GM12878 (cell line): Measurements from ENCODE around the gene PRSS8. TPM values are rescaled to one million over a fixed set of nuclear protein-coding genes. Genes with fewer than 3 reads are reported as not detected.

Experiments
- ATAC-seq: fragments of 200-7000 bp; cut with Tn5 transposase; 3 replicates; pipeline ENCODE4 v1.9.1; 2020; ENCODE audit warnings: mild to moderate bottlenecking, moderate library complexity
- BruUV-seq: library from RNA; stranded (reverse); fragments of 400-500 nt; replicated peaks from 2 replicates; lab custom pipeline; 2021; lab: Mats Ljungman, UMichigan
- CTCF ChIA-PET: fragments of 300-600 bp; sonication (Branson Sonifier 250); formaldehyde crosslinking; extraction: SDS; loops from one replicate; lab custom pipeline; 2021; ENCODE audit warnings: inconsistent platforms; lab: Yijun Ruan, JAX
- POLR2A ChIA-PET: fragments of 350-600 bp; formaldehyde crosslinking; extraction: SDS; loops from one replicate; lab custom pipeline; 2021; ENCODE audit warnings: inconsistent platforms; lab: Charles Lee
- RAD21 ChIA-PET: fragments of 300-600 bp; sonication (Branson Sonifier 250); formaldehyde crosslinking; loops from one replicate; lab custom pipeline; 2023; ENCODE audit warnings: antibody characterized with exemption; ENCODE audit not compliant: unreplicated experiment; lab: Charles Lee
- SMC1A ChIA-PET: fragments of 300-600 bp; sonication (Branson Sonifier 250); formaldehyde crosslinking; loops from one replicate; lab custom pipeline; 2023; ENCODE audit not compliant: unreplicated experiment, uncharacterized antibody; lab: Charles Lee
- DNase-seq: peaks from one replicate; pipeline ENCODE4 v3.0.0-alpha.2; 2011; ENCODE audit warnings: low read depth, low spot score
- FAIRE-seq: peaks from 3 replicates; lab custom pipeline; 2011; peaks lifted over from hg19 to GRCh38; lab: Jason Lieb, UNC
- H2AFZ ChIP-seq: 2 replicates; pipeline ENCODE4 v1.6.0; 2011; ENCODE audit warnings: low read depth, low read length, control low read depth; ENCODE audit not compliant: control insufficient read depth
- H3K27ac ChIP-seq: 2 replicates; pipeline ENCODE4 v1.5.1; 2011; ENCODE audit warnings: control low read depth; ENCODE audit not compliant: control insufficient read depth, insufficient read depth
- H3K27me3 ChIP-seq, 2 experiments: replicated peaks in 1 of 2; 2 replicates each; pipeline versions ENCODE4 v1.6.0 to v1.6.1; 2011; ENCODE audit warnings: low read length in 1 of 2; ENCODE audit not compliant: control insufficient read depth in 2 of 2, insufficient read depth in 2 of 2
- H3K36me3 ChIP-seq, 2 experiments: 2 replicates each; pipeline ENCODE4 v1.5.1; 2011; ENCODE audit warnings: low read length in 1 of 2; ENCODE audit not compliant: control insufficient read depth in 2 of 2, insufficient read depth in 2 of 2
- H3K4me1 ChIP-seq: 2 replicates; pipeline ENCODE4 v1.6.1; 2011; ENCODE audit warnings: mild to moderate bottlenecking, low read length, moderate library complexity, mixed read lengths; ENCODE audit not compliant: control insufficient read depth, insufficient read depth
- H3K4me2 ChIP-seq: 2 replicates; pipeline ENCODE4 v1.6.0; 2011; ENCODE audit warnings: control low read depth; ENCODE audit not compliant: control insufficient read depth, insufficient read depth
- H3K4me3 ChIP-seq: fragments of 200-600 bp; sonication (generic); 2 replicates; pipeline ENCODE4 v1.5.1; 2016
- H3K79me2 ChIP-seq: 2 replicates; pipeline ENCODE4 v1.6.0; 2011; ENCODE audit warnings: low read length; ENCODE audit not compliant: control insufficient read depth, insufficient read depth
- H3K9ac ChIP-seq: 2 replicates; pipeline ENCODE4 v1.8.0; 2011; ENCODE audit warnings: low read length, control low read depth, mixed read lengths; ENCODE audit not compliant: control insufficient read depth, insufficient read depth
- H3K9me3 ChIP-seq: replicated peaks from 3 replicates; pipeline ENCODE4 v1.5.1; 2011; ENCODE audit warnings: mild to moderate bottlenecking, low read length; ENCODE audit not compliant: control insufficient read depth, insufficient read depth
- H4K20me1 ChIP-seq: 2 replicates; pipeline ENCODE4 v1.6.0; 2011; ENCODE audit not compliant: control insufficient read depth, insufficient read depth
- ETV6 ChIP-seq, 2 experiments: fragments of 450-650 bp in 1 of 2; IDR thresholded peaks in 1 of 2; conservative IDR thresholded peaks in 1 of 2; 2 replicates each; pipeline ENCODE4 v1.6.1; 2014; ENCODE audit warnings: antibody characterized with exemption in 1 of 2, borderline replicate concordance in 1 of 2, low read depth in 1 of 2, mild to moderate bottlenecking in 1 of 2, moderate library complexity in 1 of 2
- KDM1A ChIP-seq: fragments of 200-600 bp; sonication (generic); IDR thresholded peaks from 2 replicates; pipeline ENCODE4 v1.6.1; 2016; ENCODE audit warnings: borderline replicate concordance
- MEF2A ChIP-seq: IDR thresholded peaks from 2 replicates; pipeline ENCODE4 v1.6.1; 2011; ENCODE audit warnings: low read depth, mild to moderate bottlenecking, low read length, moderate library complexity; ENCODE audit not compliant: insufficient read depth
- NBN ChIP-seq: fragments of 450-650 bp; IDR thresholded peaks from 2 replicates; pipeline ENCODE4 v1.6.1; 2016
- POLR2A ChIP-seq: IDR thresholded peaks from 2 replicates; pipeline ENCODE4 v1.6.1; 2011; ENCODE audit warnings: low read depth, mild to moderate bottlenecking, low read length
- POU2F2 ChIP-seq: IDR thresholded peaks from 3 replicates; pipeline ENCODE4 v1.6.1; 2011; ENCODE audit warnings: low read depth, mild to moderate bottlenecking, low read length, borderline replicate concordance
- RAD21 ChIP-seq: IDR thresholded peaks from 2 replicates; pipeline ENCODE4 v1.6.1; 2011; ENCODE audit warnings: mild to moderate bottlenecking, low read depth, low read length, moderate library complexity; ENCODE audit not compliant: insufficient read depth
- STAT1 ChIP-seq: fragments of 450-650 bp; conservative IDR thresholded peaks from 2 replicates; pipeline ENCODE4 v1.6.1; 2014; ENCODE audit warnings: antibody characterized with exemption, mild to moderate bottlenecking
- TARDBP ChIP-seq: IDR thresholded peaks from 2 replicates; pipeline ENCODE4 v1.6.1; 2016; ENCODE audit warnings: borderline replicate concordance
- WGBS: methylation state at CpG from one replicate; pipeline ENCODE4 v1.1.6; 2016; ENCODE audit warnings: low lambda C conversion rate; ENCODE audit not compliant: insufficient replicate concordance, insufficient coverage; ENCODE audit errors: missing lambda C conversion rate; 5-methylcytosine and 5-hydroxymethylcytosine counted together
- in situ Hi-C: fragments of 300-500 bp; cut with MboI; formaldehyde crosslinking; loops from 9 replicates; pipeline ENCODE4 v1.14.3; 2018; ENCODE audit warnings: mixed read lengths
- intact Hi-C: fragments of 100-400 bp; cut with micrococcal nuclease; formaldehyde crosslinking; loops from one replicate; pipeline ENCODE4 v1.14.2; 2022; ENCODE audit not compliant: unreplicated experiment
- polyA plus RNA-seq, 11 experiments: library from polyadenylated mRNA; depleted of rRNA in 4 of 11; unstranded in 6 of 11; stranded (reverse) in 5 of 11; fragments of >200 nt; fragmentation: Nextera tagmentation in 4 of 11; fragmentation: Illumina TruSeq in 1 of 11; extraction: Ambion mirVana in 4 of 11; extraction: Trizol in 1 of 11; gene quantifications; 1 replicate in 1 of 11; 2 replicates in 10 of 11; pipeline versions ENCODE4 v1.2.1 to v1.2.3, GENCODE V29; 2011 to 2016; ENCODE audit warnings: inconsistent platforms in 2 of 11, missing spikeins in 2 of 11, low read depth in 1 of 11
- total RNA-seq, 4 experiments: library from RNA; depleted of rRNA in 3 of 4; stranded (reverse); fragments of >200 nt in 3 of 4; fragmentation: Illumina TruSeq in 1 of 4; extraction: Trizol in 1 of 4; gene quantifications; 2 replicates each; pipeline versions ENCODE4 v1.2.1 to v1.2.3, GENCODE V29; 2013 to 2021
- TF ChIP-seq, protein P1 (sequence below): IDR thresholded peaks from 2 replicates; pipeline ENCODE4 v1.6.1; 2012; ENCODE audit warnings: mild to moderate bottlenecking, low read depth, low read length
- TF ChIP-seq, protein P2 (sequence below): fragments of 450-650 bp; IDR thresholded peaks from 2 replicates; pipeline ENCODE4 v1.6.1; 2016; ENCODE audit warnings: mild to moderate bottlenecking, moderate library complexity, borderline replicate concordance
- TF ChIP-seq, protein P3 (sequence below): IDR thresholded peaks from 2 replicates; pipeline ENCODE4 v1.6.1; 2012; ENCODE audit warnings: low read depth, low read length, improper control_type of control experiment

The PRSS8 gene
- total and polyA plus RNA-seq, 10 of the 15 experiments (the other 5 are each of a cell fraction or from before 2014, with no cell fraction given): 0.33 to 0.58 TPM; not detected in 8

DNA sequence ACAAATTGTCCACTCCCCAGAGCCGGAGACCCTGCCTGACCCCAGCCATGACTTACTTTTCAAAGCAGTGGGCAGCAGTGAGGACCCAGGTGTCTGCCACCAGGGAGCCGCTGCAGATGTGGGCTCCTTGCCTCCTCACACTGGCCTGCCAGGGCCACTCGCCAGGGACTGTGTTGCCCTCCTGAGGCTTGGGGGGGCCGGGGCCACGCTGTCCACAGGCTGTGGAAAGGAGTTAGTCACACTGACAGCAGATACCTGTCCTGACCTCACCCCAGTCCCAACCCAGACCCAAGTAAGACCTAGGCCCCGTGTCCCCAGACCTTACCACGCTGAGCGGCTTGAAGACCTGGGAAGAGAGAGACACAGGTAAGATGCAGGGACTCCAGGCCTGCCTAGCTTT is 48.0 kb downstream of the PRSS8 start:
- POLR2A ChIA-PET: no interaction called here
- CTCF ChIA-PET: no interaction called here
- ATAC-seq: no peak

More for the DNA sequence above, 48.0 kb downstream of the PRSS8 start:
- ChIA-PET SMC1A (no interaction called here), RAD21 (no interaction called here)
- in situ Hi-C loops: no loop called here
- no peaks in the 10 kb centered on the region for H3K9me3 ChIP-seq
- FAIRE-seq (no peak), DNase-seq (no peak)
- no peaks in the 10 kb centered on the region; the same call in 1 of the 2 replicates for H4K20me1 ChIP-seq
- H3K27ac ChIP-seq: no peak overlapping the region
- H3K27me3 ChIP-seq: no peaks in the 10 kb centered on the region
- TF ChIP-seq MEF2A: no peak
- TF ChIP-seq, protein P1, sequence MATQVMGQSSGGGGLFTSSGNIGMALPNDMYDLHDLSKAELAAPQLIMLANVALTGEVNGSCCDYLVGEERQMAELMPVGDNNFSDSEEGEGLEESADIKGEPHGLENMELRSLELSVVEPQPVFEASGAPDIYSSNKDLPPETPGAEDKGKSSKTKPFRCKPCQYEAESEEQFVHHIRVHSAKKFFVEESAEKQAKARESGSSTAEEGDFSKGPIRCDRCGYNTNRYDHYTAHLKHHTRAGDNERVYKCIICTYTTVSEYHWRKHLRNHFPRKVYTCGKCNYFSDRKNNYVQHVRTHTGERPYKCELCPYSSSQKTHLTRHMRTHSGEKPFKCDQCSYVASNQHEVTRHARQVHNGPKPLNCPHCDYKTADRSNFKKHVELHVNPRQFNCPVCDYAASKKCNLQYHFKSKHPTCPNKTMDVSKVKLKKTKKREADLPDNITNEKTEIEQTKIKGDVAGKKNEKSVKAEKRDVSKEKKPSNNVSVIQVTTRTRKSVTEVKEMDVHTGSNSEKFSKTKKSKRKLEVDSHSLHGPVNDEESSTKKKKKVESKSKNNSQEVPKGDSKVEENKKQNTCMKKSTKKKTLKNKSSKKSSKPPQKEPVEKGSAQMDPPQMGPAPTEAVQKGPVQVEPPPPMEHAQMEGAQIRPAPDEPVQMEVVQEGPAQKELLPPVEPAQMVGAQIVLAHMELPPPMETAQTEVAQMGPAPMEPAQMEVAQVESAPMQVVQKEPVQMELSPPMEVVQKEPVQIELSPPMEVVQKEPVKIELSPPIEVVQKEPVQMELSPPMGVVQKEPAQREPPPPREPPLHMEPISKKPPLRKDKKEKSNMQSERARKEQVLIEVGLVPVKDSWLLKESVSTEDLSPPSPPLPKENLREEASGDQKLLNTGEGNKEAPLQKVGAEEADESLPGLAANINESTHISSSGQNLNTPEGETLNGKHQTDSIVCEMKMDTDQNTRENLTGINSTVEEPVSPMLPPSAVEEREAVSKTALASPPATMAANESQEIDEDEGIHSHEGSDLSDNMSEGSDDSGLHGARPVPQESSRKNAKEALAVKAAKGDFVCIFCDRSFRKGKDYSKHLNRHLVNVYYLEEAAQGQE: no peak
- no peak for TF ChIP-seq RAD21
- no peak for TF ChIP-seq KDM1A
- TF ChIP-seq ETV6 (conservative IDR thresholded peaks at IDR 0.05 in 1 of 2, IDR thresholded peaks at IDR 0.05 in 1 of 2; ENCODE audit: borderline replicate concordance in 1 of 2, low read depth in 1 of 2): no peak
- no peak for TF ChIP-seq POLR2A
- TF ChIP-seq, protein P2, sequence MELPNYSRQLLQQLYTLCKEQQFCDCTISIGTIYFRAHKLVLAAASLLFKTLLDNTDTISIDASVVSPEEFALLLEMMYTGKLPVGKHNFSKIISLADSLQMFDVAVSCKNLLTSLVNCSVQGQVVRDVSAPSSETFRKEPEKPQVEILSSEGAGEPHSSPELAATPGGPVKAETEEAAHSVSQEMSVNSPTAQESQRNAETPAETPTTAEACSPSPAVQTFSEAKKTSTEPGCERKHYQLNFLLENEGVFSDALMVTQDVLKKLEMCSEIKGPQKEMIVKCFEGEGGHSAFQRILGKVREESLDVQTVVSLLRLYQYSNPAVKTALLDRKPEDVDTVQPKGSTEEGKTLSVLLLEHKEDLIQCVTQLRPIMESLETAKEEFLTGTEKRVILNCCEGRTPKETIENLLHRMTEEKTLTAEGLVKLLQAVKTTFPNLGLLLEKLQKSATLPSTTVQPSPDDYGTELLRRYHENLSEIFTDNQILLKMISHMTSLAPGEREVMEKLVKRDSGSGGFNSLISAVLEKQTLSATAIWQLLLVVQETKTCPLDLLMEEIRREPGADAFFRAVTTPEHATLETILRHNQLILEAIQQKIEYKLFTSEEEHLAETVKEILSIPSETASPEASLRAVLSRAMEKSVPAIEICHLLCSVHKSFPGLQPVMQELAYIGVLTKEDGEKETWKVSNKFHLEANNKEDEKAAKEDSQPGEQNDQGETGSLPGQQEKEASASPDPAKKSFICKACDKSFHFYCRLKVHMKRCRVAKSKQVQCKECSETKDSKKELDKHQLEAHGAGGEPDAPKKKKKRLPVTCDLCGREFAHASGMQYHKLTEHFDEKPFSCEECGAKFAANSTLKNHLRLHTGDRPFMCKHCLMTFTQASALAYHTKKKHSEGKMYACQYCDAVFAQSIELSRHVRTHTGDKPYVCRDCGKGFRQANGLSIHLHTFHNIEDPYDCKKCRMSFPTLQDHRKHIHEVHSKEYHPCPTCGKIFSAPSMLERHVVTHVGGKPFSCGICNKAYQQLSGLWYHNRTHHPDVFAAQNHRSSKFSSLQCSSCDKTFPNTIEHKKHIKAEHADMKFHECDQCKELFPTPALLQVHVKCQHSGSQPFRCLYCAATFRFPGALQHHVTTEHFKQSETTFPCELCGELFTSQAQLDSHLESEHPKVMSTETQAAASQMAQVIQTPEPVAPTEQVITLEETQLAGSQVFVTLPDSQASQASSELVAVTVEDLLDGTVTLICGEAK: no peak
- no peak for TF ChIP-seq NBN
- TF ChIP-seq, protein P3, sequence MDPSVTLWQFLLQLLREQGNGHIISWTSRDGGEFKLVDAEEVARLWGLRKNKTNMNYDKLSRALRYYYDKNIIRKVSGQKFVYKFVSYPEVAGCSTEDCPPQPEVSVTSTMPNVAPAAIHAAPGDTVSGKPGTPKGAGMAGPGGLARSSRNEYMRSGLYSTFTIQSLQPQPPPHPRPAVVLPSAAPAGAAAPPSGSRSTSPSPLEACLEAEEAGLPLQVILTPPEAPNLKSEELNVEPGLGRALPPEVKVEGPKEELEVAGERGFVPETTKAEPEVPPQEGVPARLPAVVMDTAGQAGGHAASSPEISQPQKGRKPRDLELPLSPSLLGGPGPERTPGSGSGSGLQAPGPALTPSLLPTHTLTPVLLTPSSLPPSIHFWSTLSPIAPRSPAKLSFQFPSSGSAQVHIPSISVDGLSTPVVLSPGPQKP: no peak
- no peak for TF ChIP-seq TARDBP
- no peak for TF ChIP-seq POU2F2
- no peak for TF ChIP-seq STAT1
- TF ChIP-seq, all 136 proteins: peak for 0
- Histone ChIP-seq H3K4me3 (no peak overlapping the region), H3K79me2 (peaks cover 2% of the 10 kb centered on the region), H3K36me3 (peaks cover 2% of the 10 kb centered on the region in 2 experiments; a peak in 3 of 4 replicates), H2AFZ (no peak overlapping the region), H3K9ac (no peak overlapping the region), H3K4me1 (no peaks in the 10 kb centered on the region), H3K4me2 (no peak overlapping the region)
- intact Hi-C loops: no loop called here
- no TSS peak for BruUV-seq
- WGBS: 79% methylated on average over 8 of the region's 8 CpGs
